Fibroblast of lung (primary cell): ENCODE results near the gene GAREM2. TPM values are rescaled to one million over a fixed set of nuclear protein-coding genes. Genes with fewer than 3 reads are reported as not detected.

Experiments used
- DNase-seq, 2 donors: peaks; one replicate each; pipeline versions ENCODE4 v3.0.0 to v3.0.0-alpha.2; 2010; ENCODE audit warnings: low read depth in 2 of 2
- H2AFZ ChIP-seq: 2 replicates; pipeline ENCODE4 v1.5.1; 2012; ENCODE audit warnings: low read length, control low read depth, inconsistent platforms
- H3K27ac ChIP-seq: 2 replicates; pipeline ENCODE4 v1.5.1; 2011; ENCODE audit warnings: low read length, control low read depth; ENCODE audit not compliant: insufficient read depth
- H3K27me3 ChIP-seq: 2 replicates; pipeline ENCODE4 v1.5.1; 2011; ENCODE audit warnings: mild to moderate bottlenecking, low read length; ENCODE audit not compliant: control insufficient read depth, insufficient read depth
- H3K36me3 ChIP-seq: 2 replicates; pipeline ENCODE4 v1.5.1; 2011; ENCODE audit warnings: low read length; ENCODE audit not compliant: control insufficient read depth, insufficient read depth
- H3K4me1 ChIP-seq: 2 replicates; pipeline ENCODE4 v1.5.1; 2011; ENCODE audit warnings: low read length; ENCODE audit not compliant: control insufficient read depth, insufficient read depth; ENCODE audit errors: extremely low read depth
- H3K4me2 ChIP-seq: 2 replicates; pipeline ENCODE4 v1.5.1; 2011; ENCODE audit warnings: low read length, control low read depth; ENCODE audit not compliant: insufficient read depth; ENCODE audit errors: extremely low read depth
- H3K4me3 ChIP-seq, 4 experiments: fragments of 200-600 bp in 1 of 4; sonication (generic) in 1 of 4; replicated peaks in 1 of 4; 2 replicates each; pipeline ENCODE4 v1.5.1; 2011 to 2016; ENCODE audit warnings: low read length in 4 of 4, low read depth in 3 of 4, mild to moderate bottlenecking in 3 of 4, control low read depth in 2 of 4, inconsistent platforms in 1 of 4, mixed read lengths in 1 of 4; ENCODE audit not compliant: insufficient read depth in 1 of 4; ENCODE audit errors: control extremely low read depth in 1 of 4
- H3K79me2 ChIP-seq: 2 replicates; pipeline ENCODE4 v1.5.1; 2012; ENCODE audit warnings: mild to moderate bottlenecking, low read length, inconsistent platforms; ENCODE audit not compliant: control insufficient read depth, insufficient read depth
- H3K9ac ChIP-seq: 2 replicates; pipeline ENCODE4 v1.5.1; 2011; ENCODE audit warnings: mild to moderate bottlenecking, low read length, control low read depth; ENCODE audit not compliant: insufficient read depth
- H3K9me3 ChIP-seq: 2 replicates; pipeline ENCODE4 v1.5.1; 2012; ENCODE audit warnings: low read depth, low read length; ENCODE audit not compliant: control insufficient read depth, insufficient read depth
- H4K20me1 ChIP-seq: 2 replicates; pipeline ENCODE4 v1.5.1; 2011; ENCODE audit warnings: low read length; ENCODE audit not compliant: control insufficient read depth, insufficient read depth; ENCODE audit errors: extremely low read depth
- EZH2 ChIP-seq: IDR thresholded peaks from 2 replicates; pipeline ENCODE4 v1.5.1; 2012; ENCODE audit warnings: low read length, control low read depth, mild to moderate bottlenecking; ENCODE audit errors: missing control alignments
- polyA plus RNA-seq, 2 donors: library from polyadenylated mRNA; depleted of rRNA in 1 of 2; stranded (reverse) in 1 of 2; unstranded in 1 of 2; fragments of >200 nt; gene quantifications; 2 replicates each; pipeline ENCODE4 v1.2.1, GENCODE V29; 2011 to 2012; ENCODE audit warnings: missing spikeins in 1 of 2
- total RNA-seq: library from RNA; depleted of rRNA; stranded (reverse); fragments of >200 nt; gene quantifications from 2 replicates; pipeline ENCODE4 v1.2.1, GENCODE V29; 2014
- TF ChIP-seq, protein P1 (sequence below), 2 donors: IDR thresholded peaks in 1 of 2; conservative IDR thresholded peaks in 1 of 2; 1 replicate in 1 of 2; 2 replicates in 1 of 2; pipeline ENCODE4 v1.5.1; 2011 to 2012; ENCODE audit warnings: low read length in 2 of 2, control low read depth in 1 of 2, inconsistent platforms in 1 of 2, low read depth in 1 of 2, mild to moderate bottlenecking in 1 of 2

GAREM2 gene
- total and polyA plus RNA-seq, 2 donors (not counting 1 experiment from before 2014, with no cell fraction given) = 0.66 to 1.6 TPM

GRCh38 chr2:26144953-26145680 lies 27.8 kb upstream of the GAREM2 start:
- no peaks in the 10 kb centered on the region for H3K9me3 ChIP-seq
- H3K9ac ChIP-seq = no peak overlapping the region
- no peak overlapping the region for H3K4me3 ChIP-seq
- DNase-seq = peak; percentile 37 to 69
- H3K4me1 ChIP-seq = no peaks in the 10 kb centered on the region
- H2AFZ ChIP-seq = no peak overlapping the region
- no peak overlapping the region for H3K27ac ChIP-seq
- H3K36me3 ChIP-seq = no peaks in the 10 kb centered on the region
- H3K4me2 ChIP-seq = no peak overlapping the region
- H3K27me3 ChIP-seq = no peaks in the 10 kb centered on the region
- TF ChIP-seq, protein P1, sequence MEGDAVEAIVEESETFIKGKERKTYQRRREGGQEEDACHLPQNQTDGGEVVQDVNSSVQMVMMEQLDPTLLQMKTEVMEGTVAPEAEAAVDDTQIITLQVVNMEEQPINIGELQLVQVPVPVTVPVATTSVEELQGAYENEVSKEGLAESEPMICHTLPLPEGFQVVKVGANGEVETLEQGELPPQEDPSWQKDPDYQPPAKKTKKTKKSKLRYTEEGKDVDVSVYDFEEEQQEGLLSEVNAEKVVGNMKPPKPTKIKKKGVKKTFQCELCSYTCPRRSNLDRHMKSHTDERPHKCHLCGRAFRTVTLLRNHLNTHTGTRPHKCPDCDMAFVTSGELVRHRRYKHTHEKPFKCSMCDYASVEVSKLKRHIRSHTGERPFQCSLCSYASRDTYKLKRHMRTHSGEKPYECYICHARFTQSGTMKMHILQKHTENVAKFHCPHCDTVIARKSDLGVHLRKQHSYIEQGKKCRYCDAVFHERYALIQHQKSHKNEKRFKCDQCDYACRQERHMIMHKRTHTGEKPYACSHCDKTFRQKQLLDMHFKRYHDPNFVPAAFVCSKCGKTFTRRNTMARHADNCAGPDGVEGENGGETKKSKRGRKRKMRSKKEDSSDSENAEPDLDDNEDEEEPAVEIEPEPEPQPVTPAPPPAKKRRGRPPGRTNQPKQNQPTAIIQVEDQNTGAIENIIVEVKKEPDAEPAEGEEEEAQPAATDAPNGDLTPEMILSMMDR (conservative IDR thresholded peaks at IDR 0.05 in 1 of 2, IDR thresholded peaks at IDR 0.05 in 1 of 2; ENCODE audit: low read depth in 1 of 2, low read length in 2 of 2) = peak; percentile 79 to 82
- no peak for TF ChIP-seq EZH2
- no peaks in the 10 kb centered on the region for H4K20me1 ChIP-seq
- H3K79me2 ChIP-seq = no peaks in the 10 kb centered on the region

DNA sequence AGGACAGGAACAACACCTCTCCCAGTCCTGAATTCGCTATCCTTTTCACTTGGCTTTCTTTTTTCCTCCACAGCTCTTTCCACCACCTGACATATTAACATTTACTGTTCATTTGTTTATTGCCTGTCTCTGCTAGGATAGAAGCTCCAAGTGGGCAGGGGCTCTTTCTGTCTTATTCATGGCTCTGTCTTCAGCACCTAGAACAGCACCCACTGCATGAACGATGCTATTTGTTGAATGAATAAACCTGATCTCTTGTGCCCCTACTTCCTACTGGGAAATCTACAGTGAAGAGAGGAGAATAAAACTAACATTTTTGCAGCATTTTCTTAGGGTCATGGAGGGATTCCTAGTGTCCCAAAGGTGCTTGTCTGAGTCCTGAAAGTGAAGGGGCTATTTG lies 24.4 kb upstream of the GAREM2 start:
- Histone ChIP-seq H2AFZ (no peak overlapping the region), H3K4me2 (no peak overlapping the region), H3K36me3 (no peaks in the 10 kb centered on the region), H4K20me1 (no peaks in the 10 kb centered on the region), H3K27me3 (no peaks in the 10 kb centered on the region), H3K79me2 (no peaks in the 10 kb centered on the region), H3K9me3 (no peaks in the 10 kb centered on the region), H3K9ac (no peak overlapping the region), H3K4me1 (no peaks in the 10 kb centered on the region), H3K4me3 (no peak overlapping the region), H3K27ac (no peak overlapping the region)
- peak in 1 of 2 donors; percentile 15 for DNase-seq
- no peak for TF ChIP-seq EZH2
- TF ChIP-seq, protein P1 (conservative IDR thresholded peaks at IDR 0.05 in 1 of 2, IDR thresholded peaks at IDR 0.05 in 1 of 2; ENCODE audit: low read depth in 1 of 2, low read length in 2 of 2) = no peak

DNA sequence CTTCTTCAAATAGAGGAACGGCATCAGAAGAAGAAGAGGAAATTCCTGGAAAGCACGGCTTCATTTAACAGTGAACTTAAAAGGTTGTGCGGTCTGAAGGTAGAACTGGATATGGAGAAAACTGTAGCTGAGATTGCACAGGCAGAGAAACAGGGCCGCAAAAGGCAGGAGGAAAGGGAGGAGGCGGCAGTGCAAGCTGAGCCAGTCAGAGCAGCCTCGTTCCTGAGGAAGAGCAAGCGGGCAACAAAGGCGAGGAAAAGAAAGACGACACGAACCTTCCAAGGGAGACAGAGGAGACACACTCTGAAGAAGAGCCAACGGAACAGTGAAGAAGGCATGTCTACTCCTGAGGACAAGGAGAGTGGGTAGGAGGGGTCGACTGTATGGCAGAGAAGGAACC lies 22.6 kb upstream of the GAREM2 start:
- no peak overlapping the region for H2AFZ ChIP-seq
- H3K4me2 ChIP-seq = no peak overlapping the region
- H3K4me1 ChIP-seq = no peaks in the 10 kb centered on the region
- H3K9ac ChIP-seq = no peak overlapping the region
- DNase-seq = no peak
- TF ChIP-seq EZH2 = no peak
- TF ChIP-seq, protein P1 (conservative IDR thresholded peaks at IDR 0.05 in 1 of 2, IDR thresholded peaks at IDR 0.05 in 1 of 2; ENCODE audit: low read depth in 1 of 2, low read length in 2 of 2) = no peak
- H3K79me2 ChIP-seq = no peaks in the 10 kb centered on the region
- H3K27ac ChIP-seq = no peak overlapping the region
- H3K4me3 ChIP-seq = no peak overlapping the region
- no peaks in the 10 kb centered on the region for H3K36me3 ChIP-seq
- H3K9me3 ChIP-seq = no peaks in the 10 kb centered on the region
- H3K27me3 ChIP-seq = no peaks in the 10 kb centered on the region
- no peaks in the 10 kb centered on the region for H4K20me1 ChIP-seq
